ENCODE data around the gene LRRK1. TPM values are rescaled to one million over a fixed set of nuclear protein-coding genes. Genes with fewer than 3 reads are reported as not detected.
A peak's percentile ranks its signal among the peaks of the same experiment; 100 is the strongest.

Gene LRRK1
- total and polyA plus RNA-seq, 2 of the 13 experiments (the other 11 are each of a cell fraction or from before 2014, with no cell fraction given), result 0.13 to 1.2 TPM

DNA sequence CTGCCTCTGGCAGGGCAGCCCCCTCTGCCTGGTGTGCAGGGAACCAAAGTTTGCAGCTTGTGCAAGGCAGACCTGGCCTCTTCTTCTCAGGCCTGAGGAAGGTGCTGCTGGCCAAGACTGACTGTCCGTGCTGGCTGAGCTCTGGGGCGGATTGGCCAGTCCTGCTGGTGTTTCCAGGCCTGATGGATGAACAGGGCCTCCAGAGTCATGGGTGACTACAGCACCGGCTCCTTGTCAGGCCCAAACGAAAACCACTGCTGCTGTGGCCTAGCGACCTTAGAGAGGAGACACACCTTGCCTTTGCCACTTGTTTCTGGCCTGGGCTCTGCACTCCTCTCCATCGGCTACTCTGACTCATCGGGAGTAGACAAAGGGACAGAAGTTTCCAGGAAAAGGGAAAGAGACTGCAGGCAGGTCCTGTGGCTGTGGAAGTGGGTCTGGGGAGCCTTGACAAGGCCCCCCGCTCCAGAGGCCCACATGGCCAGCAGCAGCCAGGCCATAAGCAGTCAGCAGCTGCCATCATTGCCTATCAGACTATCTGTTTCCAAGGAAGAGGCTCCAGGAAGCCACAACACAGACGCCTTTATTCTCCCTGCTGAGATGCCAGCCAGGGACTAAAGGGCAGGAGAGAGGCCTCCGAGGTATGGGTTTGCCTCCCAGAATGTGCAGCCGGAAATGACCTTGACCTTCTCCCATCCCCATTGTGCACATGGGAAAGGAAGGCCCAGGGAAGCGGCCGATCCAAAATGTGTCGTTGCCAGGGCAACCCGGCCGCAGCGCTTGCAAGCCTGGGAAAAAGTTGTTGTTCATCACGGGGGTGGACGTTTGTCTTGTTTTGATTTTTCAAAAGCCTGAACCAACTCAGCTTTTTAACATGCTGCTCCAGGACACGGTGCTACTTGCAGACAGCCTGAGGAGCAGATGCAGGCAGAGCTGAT, 172.2 kb downstream of the LRRK1 start (continued):
- TF ChIP-seq, protein P1, sequence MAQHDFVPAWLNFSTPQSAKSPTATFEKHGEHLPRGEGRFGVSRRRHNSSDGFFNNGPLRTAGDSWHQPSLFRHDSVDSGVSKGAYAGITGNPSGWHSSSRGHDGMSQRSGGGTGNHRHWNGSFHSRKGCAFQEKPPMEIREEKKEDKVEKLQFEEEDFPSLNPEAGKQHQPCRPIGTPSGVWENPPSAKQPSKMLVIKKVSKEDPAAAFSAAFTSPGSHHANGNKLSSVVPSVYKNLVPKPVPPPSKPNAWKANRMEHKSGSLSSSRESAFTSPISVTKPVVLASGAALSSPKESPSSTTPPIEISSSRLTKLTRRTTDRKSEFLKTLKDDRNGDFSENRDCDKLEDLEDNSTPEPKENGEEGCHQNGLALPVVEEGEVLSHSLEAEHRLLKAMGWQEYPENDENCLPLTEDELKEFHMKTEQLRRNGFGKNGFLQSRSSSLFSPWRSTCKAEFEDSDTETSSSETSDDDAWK (CRISPR knock-in tag; IDR thresholded peaks at IDR 0.05), result no peak
- TF ChIP-seq, protein P2, sequence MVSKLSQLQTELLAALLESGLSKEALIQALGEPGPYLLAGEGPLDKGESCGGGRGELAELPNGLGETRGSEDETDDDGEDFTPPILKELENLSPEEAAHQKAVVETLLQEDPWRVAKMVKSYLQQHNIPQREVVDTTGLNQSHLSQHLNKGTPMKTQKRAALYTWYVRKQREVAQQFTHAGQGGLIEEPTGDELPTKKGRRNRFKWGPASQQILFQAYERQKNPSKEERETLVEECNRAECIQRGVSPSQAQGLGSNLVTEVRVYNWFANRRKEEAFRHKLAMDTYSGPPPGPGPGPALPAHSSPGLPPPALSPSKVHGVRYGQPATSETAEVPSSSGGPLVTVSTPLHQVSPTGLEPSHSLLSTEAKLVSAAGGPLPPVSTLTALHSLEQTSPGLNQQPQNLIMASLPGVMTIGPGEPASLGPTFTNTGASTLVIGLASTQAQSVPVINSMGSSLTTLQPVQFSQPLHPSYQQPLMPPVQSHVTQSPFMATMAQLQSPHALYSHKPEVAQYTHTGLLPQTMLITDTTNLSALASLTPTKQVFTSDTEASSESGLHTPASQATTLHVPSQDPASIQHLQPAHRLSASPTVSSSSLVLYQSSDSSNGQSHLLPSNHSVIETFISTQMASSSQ (IDR thresholded peaks at IDR 0.05; ENCODE audit: low read depth), result no peak
- TF ChIP-seq, protein P2 (CRISPR knock-in tag; IDR thresholded peaks at IDR 0.05; ENCODE audit: borderline replicate concordance), result peak; percentile 54
- TF ChIP-seq ZNF383 (CRISPR knock-in tag; IDR thresholded peaks at IDR 0.05; ENCODE audit: borderline replicate concordance), result no peak
- no peak for TF ChIP-seq KLF9 (CRISPR knock-in tag; IDR thresholded peaks at IDR 0.05; ENCODE audit: low read depth)
- no peak for TF ChIP-seq PLRG1 (conservative IDR thresholded peaks at IDR 0.05)
- TF ChIP-seq, protein P3, sequence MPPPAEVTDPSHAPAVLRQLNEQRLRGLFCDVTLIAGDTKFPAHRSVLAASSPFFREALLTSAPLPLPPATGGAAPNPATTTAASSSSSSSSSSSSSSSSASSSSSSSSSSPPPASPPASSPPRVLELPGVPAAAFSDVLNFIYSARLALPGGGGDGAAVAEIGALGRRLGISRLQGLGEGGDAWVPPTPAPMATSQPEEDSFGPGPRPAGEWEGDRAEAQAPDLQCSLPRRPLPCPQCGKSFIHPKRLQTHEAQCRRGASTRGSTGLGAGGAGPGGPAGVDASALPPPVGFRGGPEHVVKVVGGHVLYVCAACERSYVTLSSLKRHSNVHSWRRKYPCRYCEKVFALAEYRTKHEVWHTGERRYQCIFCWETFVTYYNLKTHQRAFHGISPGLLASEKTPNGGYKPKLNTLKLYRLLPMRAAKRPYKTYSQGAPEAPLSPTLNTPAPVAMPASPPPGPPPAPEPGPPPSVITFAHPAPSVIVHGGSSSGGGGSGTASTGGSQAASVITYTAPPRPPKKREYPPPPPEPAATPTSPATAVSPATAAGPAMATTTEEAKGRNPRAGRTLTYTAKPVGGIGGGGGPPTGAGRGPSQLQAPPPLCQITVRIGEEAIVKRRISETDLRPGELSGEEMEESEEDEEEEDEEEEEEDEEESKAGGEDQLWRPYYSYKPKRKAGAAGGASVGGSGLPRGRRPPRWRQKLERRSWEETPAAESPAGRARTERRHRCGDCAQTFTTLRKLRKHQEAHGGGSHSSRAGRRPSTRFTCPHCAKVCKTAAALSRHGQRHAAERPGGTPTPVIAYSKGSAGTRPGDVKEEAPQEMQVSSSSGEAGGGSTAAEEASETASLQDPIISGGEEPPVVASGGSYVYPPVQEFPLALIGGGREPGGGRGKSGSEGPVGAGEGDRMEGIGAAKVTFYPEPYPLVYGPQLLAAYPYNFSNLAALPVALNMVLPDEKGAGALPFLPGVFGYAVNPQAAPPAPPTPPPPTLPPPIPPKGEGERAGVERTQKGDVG (CRISPR knock-in tag; IDR thresholded peaks at IDR 0.05; ENCODE audit: borderline replicate concordance), result 0 out of 2 replicates have a peak, but pooled peaks have one; percentile 5
- TF ChIP-seq HNRNPK (IDR thresholded peaks at IDR 0.05; ENCODE audit: low read depth, low read length, poor library complexity, severe bottlenecking), result no peak
- TF ChIP-seq ZSCAN22 (CRISPR knock-in tag; IDR thresholded peaks at IDR 0.05), result 0 out of 2 replicates have a peak, but pooled peaks have one; percentile 46
- TF ChIP-seq NPAS2 (CRISPR knock-in tag; IDR thresholded peaks at IDR 0.05; ENCODE audit: borderline replicate concordance), result no peak
- TF ChIP-seq, protein P4, sequence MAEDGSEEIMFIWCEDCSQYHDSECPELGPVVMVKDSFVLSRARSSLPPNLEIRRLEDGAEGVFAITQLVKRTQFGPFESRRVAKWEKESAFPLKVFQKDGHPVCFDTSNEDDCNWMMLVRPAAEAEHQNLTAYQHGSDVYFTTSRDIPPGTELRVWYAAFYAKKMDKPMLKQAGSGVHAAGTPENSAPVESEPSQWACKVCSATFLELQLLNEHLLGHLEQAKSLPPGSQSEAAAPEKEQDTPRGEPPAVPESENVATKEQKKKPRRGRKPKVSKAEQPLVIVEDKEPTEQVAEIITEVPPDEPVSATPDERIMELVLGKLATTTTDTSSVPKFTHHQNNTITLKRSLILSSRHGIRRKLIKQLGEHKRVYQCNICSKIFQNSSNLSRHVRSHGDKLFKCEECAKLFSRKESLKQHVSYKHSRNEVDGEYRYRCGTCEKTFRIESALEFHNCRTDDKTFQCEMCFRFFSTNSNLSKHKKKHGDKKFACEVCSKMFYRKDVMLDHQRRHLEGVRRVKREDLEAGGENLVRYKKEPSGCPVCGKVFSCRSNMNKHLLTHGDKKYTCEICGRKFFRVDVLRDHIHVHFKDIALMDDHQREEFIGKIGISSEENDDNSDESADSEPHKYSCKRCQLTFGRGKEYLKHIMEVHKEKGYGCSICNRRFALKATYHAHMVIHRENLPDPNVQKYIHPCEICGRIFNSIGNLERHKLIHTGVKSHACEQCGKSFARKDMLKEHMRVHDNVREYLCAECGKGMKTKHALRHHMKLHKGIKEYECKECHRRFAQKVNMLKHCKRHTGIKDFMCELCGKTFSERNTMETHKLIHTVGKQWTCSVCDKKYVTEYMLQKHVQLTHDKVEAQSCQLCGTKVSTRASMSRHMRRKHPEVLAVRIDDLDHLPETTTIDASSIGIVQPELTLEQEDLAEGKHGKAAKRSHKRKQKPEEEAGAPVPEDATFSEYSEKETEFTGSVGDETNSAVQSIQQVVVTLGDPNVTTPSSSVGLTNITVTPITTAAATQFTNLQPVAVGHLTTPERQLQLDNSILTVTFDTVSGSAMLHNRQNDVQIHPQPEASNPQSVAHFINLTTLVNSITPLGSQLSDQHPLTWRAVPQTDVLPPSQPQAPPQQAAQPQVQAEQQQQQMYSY (CRISPR knock-in tag; IDR thresholded peaks at IDR 0.05), result no peak
- peak; percentile 80 for TF ChIP-seq GATAD2A (CRISPR knock-in tag; IDR thresholded peaks at IDR 0.05)
- TF ChIP-seq ZNF672 (CRISPR knock-in tag; IDR thresholded peaks at IDR 0.05), result no peak
- TF ChIP-seq ZZZ3 (CRISPR knock-in tag; IDR thresholded peaks at IDR 0.05; ENCODE audit: borderline replicate concordance), result no peak
- TF ChIP-seq ZNF333 (CRISPR knock-in tag; IDR thresholded peaks at IDR 0.05; ENCODE audit: borderline replicate concordance), result no peak
- peak; percentile 45 for TF ChIP-seq ZNF883 (CRISPR knock-in tag; IDR thresholded peaks at IDR 0.05; ENCODE audit: not compliant biosample characterization)
